ENCODE measurements around the gene SUSD4. TPM values are rescaled to one million over a fixed set of nuclear protein-coding genes. Genes with fewer than 3 reads are reported as not detected.

SUSD4 gene
- total and polyA plus RNA-seq, 5 donors: 16.7 to 81.7 (median 29.8) TPM

- 81% methylated on average over 4 of the region's 4 CpGs for WGBS
- no peak overlapping the region for H3K27ac ChIP-seq (ENCODE audit: low read length)
- H3K4me3 ChIP-seq (ENCODE audit: low read length): no peak overlapping the region
- intact Hi-C loops (cut with DNase I): no loop called here
- H3K4me1 ChIP-seq (ENCODE audit: control insufficient read depth, insufficient read depth, low read length): no peaks in the 10 kb centered on the region
- no peaks in the 10 kb centered on the region for H3K27me3 ChIP-seq (ENCODE audit: control insufficient read depth, insufficient read depth)
- no peak for DNase-seq
- no peak for ATAC-seq
- H3K9me3 ChIP-seq (ENCODE audit: control insufficient read depth, low read length): no peaks in the 10 kb centered on the region
These were observed 146.2 kb downstream of the SUSD4 start for GRCh38 chr1:223217781-223218180.

- no peaks in the 10 kb centered on the region for H3K4me1 ChIP-seq (ENCODE audit: control insufficient read depth, insufficient read depth, low read length)
- peak in 1 of 2 donors; percentile 40 for ATAC-seq
- intact Hi-C loops (cut with DNase I): no loop called here
- H3K4me3 ChIP-seq (ENCODE audit: low read length): no peak overlapping the region
- no peaks in the 10 kb centered on the region for H3K27me3 ChIP-seq (ENCODE audit: control insufficient read depth, insufficient read depth)
- no peaks in the 10 kb centered on the region for H3K9me3 ChIP-seq (ENCODE audit: control insufficient read depth, low read length)
- peak in 1 of 3 donors; percentile 32 for DNase-seq
- no peak overlapping the region for H3K27ac ChIP-seq (ENCODE audit: low read length)
- 55% methylated on average over 5 of the region's 5 CpGs for WGBS
These were observed 147.3 kb downstream of the SUSD4 start for GRCh38 chr1:223216531-223217205.

GRCh38 chr1:223216074-223216473, 147.9 kb downstream of the SUSD4 start:
- intact Hi-C loops (cut with DNase I): no loop called here
- no peaks in the 10 kb centered on the region for H3K9me3 ChIP-seq (ENCODE audit: control insufficient read depth, low read length)
- DNase-seq: no peak
- no peak overlapping the region for H3K27ac ChIP-seq (ENCODE audit: low read length)
- no peak for ATAC-seq
- H3K4me1 ChIP-seq (ENCODE audit: control insufficient read depth, insufficient read depth, low read length): no peaks in the 10 kb centered on the region
- 88% methylated on average over 6 of the region's 6 CpGs for WGBS
- no peaks in the 10 kb centered on the region for H3K27me3 ChIP-seq (ENCODE audit: control insufficient read depth, insufficient read depth)
- no peak overlapping the region for H3K4me3 ChIP-seq (ENCODE audit: low read length)

DNA sequence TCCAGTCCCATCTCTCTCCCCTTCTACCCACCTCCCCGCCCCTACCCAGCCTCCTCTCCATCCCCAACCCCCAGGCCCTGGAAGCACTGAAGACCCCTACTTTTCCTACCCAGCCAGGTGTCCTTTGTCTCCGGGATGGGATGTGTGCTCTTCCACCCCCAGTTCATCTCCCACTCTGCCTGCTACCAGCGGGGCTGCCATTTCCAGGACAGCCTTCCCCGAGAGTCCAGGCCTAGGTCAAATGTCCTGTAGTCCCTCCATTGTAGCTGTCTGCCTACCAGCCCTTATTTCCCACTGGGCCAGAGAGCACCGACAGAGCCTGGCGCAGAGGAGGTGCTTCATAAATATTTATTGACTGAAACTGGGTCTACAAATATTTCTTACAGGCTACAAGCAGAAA, 148.9 kb downstream of the SUSD4 start:
- no peaks in the 10 kb centered on the region for H3K4me1 ChIP-seq (ENCODE audit: control insufficient read depth, insufficient read depth, low read length)
- WGBS: 92% methylated on average over 6 of the region's 6 CpGs
- no peak overlapping the region for H3K4me3 ChIP-seq (ENCODE audit: low read length)
- H3K9me3 ChIP-seq (ENCODE audit: control insufficient read depth, low read length): no peaks in the 10 kb centered on the region
- H3K27me3 ChIP-seq (ENCODE audit: control insufficient read depth, insufficient read depth): no peaks in the 10 kb centered on the region
- DNase-seq: no peak
- no peak overlapping the region for H3K27ac ChIP-seq (ENCODE audit: low read length)
- intact Hi-C loops (cut with DNase I): no loop called here
- ATAC-seq: no peak

DNA sequence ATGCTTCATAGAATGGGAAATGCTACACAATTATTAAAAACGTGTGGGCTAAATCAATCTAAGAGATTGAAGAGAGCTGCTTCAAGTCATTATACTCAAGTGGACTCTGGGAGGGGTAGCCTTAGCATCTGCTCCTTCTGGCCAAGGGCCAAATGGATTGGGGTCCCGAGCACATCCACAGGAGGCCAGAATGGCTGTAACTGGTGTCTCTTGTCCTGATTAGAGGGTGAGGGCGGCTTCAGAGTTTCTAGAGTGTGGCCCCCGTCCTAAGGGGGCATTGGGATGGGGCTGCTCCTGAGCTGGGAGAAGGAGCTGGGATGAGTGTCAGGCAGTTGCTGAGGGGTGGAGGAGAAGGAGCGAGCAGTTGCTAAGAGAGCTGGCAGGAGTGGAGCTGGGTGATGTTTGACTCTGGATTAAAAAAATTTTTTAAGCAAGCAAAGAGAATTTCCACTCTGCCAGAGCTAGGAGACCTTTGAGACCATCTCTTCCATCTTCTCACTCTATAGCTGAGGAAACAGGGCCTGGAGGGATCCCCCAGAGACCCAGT, 149.6 kb downstream of the SUSD4 start:
- Histone ChIP-seq H3K27ac (ENCODE audit: low read length) (no peak overlapping the region), H3K9me3 (ENCODE audit: control insufficient read depth, low read length) (no peaks in the 10 kb centered on the region), H3K4me3 (ENCODE audit: low read length) (no peak overlapping the region), H3K4me1 (ENCODE audit: control insufficient read depth, insufficient read depth, low read length) (no peaks in the 10 kb centered on the region), H3K27me3 (ENCODE audit: control insufficient read depth, insufficient read depth) (no peaks in the 10 kb centered on the region)
- WGBS: 78% methylated on average over 5 of the region's 5 CpGs
- DNase-seq (no peak), ATAC-seq (no peak)
- intact Hi-C loops (cut with DNase I): no loop called here

- Histone ChIP-seq H3K4me1 (ENCODE audit: control insufficient read depth, insufficient read depth, low read length) (no peaks in the 10 kb centered on the region), H3K27ac (ENCODE audit: low read length) (no peak overlapping the region), H3K27me3 (ENCODE audit: control insufficient read depth, insufficient read depth) (no peaks in the 10 kb centered on the region), H3K4me3 (ENCODE audit: low read length) (no peak overlapping the region), H3K9me3 (ENCODE audit: control insufficient read depth, low read length) (no peaks in the 10 kb centered on the region)
- DNase-seq (no peak), ATAC-seq (no peak)
- 81% methylated on average over 3 of the region's 3 CpGs for WGBS
- intact Hi-C loops (cut with DNase I): no loop called here
These were observed 151.5 kb downstream of the SUSD4 start for GRCh38 chr1:223212441-223212840.

- DNase-seq (no peak), ATAC-seq (no peak)
These were observed 152.5 kb downstream of the SUSD4 start for GRCh38 chr1:223211323-223211985.

GRCh38 chr1:223210788-223211120, 153.2 kb downstream of the SUSD4 start:
- Histone ChIP-seq H3K4me1 (ENCODE audit: control insufficient read depth, insufficient read depth, low read length) (no peaks in the 10 kb centered on the region), H3K27me3 (ENCODE audit: control insufficient read depth, insufficient read depth) (no peaks in the 10 kb centered on the region), H3K9me3 (ENCODE audit: control insufficient read depth, low read length) (no peaks in the 10 kb centered on the region), H3K4me3 (ENCODE audit: low read length) (no peak overlapping the region), H3K27ac (ENCODE audit: low read length) (no peak overlapping the region)
- 87% methylated on average over 3 of the region's 3 CpGs for WGBS
- ATAC-seq: no peak
- DNase-seq: no peak
- intact Hi-C loops (cut with DNase I): no loop called here

More at GRCh38 chr1:223211323-223211985, 152.5 kb downstream of the SUSD4 start:
- H3K4me3 ChIP-seq (ENCODE audit: low read length): no peak overlapping the region
- intact Hi-C loops (cut with DNase I): no loop called here
- H3K4me1 ChIP-seq (ENCODE audit: control insufficient read depth, insufficient read depth, low read length): no peaks in the 10 kb centered on the region
- H3K9me3 ChIP-seq (ENCODE audit: control insufficient read depth, low read length): no peaks in the 10 kb centered on the region
- H3K27ac ChIP-seq (ENCODE audit: low read length): no peak overlapping the region
- H3K27me3 ChIP-seq (ENCODE audit: control insufficient read depth, insufficient read depth): no peaks in the 10 kb centered on the region
- 89% methylated on average over 5 of the region's 5 CpGs for WGBS

DNA sequence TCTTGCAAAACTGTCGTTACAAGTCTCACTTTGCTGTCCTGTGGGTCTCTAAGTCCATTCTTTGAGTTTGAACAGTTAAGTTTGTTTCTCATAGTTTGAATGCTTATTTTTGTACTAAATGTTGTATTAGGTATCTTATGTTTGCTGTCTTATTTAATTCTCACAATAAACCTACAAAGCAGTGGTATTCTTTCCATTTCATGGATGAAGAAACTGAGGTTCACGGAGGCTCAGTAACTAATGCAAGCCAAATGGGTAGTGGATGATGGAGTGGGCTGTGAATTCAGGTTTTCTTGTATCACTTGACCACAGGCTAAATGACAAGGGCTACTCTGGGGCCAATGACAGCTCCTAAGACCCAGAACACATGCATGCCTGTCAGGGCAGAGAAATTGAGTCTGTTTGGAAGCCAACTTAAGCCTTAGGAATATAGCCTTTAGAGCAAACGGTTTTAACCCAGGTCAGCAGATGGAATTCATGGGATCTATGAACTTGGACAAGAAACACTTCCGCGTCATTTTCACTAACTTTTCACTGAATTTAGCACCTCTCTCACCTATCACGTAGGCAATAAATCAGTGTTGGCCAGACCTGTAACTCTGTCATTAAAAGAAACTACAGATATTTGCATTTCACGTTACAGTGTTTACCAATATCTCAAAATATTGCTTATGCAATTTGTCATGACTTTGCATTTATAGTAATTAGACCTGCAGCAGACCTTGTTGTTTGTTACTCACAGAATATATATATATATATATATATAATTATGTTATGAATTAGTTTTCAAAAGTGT, 153.8 kb downstream of the SUSD4 start:
- 91% methylated on average over 7 of the region's 7 CpGs for WGBS
- no peak overlapping the region for H3K4me3 ChIP-seq (ENCODE audit: low read length)
- intact Hi-C loops (cut with DNase I): no loop called here
- no peaks in the 10 kb centered on the region for H3K4me1 ChIP-seq (ENCODE audit: control insufficient read depth, insufficient read depth, low read length)
- H3K27ac ChIP-seq (ENCODE audit: low read length): no peak overlapping the region
- H3K27me3 ChIP-seq (ENCODE audit: control insufficient read depth, insufficient read depth): no peaks in the 10 kb centered on the region
- no peak for DNase-seq
- H3K9me3 ChIP-seq (ENCODE audit: control insufficient read depth, low read length): no peaks in the 10 kb centered on the region
- no peak for ATAC-seq

DNA sequence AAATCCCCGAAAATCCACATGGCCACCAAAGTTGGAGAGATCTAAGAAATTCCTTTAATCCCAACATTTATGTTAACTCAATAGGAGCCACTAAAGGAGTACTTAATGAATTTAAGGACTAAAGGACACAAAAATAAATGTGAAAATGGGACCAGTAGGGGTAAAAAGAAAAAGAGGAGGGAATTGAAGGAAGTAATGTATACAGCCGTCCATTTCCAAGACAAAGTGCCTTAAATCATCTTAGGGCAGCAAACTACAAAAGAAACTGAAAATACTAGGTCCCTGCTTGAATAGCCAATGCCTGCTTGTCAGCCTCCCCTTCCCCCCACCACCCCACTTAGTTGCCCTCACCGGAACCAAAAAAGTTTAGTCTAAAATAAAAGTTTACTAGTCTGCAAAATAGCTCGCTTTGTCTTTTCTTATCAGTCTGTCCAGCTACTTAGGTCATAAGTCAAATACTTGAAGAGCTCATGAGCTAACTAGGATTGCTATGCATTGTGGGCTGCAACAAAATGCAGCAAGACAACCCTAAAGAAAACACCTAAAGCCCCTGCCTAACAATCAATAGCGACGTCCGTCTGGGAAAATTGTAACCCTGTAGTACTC, 154.6 kb downstream of the SUSD4 start:
- ATAC-seq (no peak), DNase-seq (no peak)
- no peak overlapping the region for H3K27ac ChIP-seq (ENCODE audit: low read length)
- no peaks in the 10 kb centered on the region for H3K27me3 ChIP-seq (ENCODE audit: control insufficient read depth, insufficient read depth)
- WGBS: 71% methylated on average over 7 of the region's 7 CpGs
- no peaks in the 10 kb centered on the region for H3K9me3 ChIP-seq (ENCODE audit: control insufficient read depth, low read length)
- no peak overlapping the region for H3K4me3 ChIP-seq (ENCODE audit: low read length)
- no peaks in the 10 kb centered on the region for H3K4me1 ChIP-seq (ENCODE audit: control insufficient read depth, insufficient read depth, low read length)
- intact Hi-C loops (cut with DNase I): no loop called here
